Parathyroid adenoma (tissue), 2 donors: ENCODE measurements around the gene RPL38.
"Not testable (repeated sequence)": the region's sequence is repeated elsewhere in the genome, so short reads cannot be mapped to it uniquely, and the experiment has no call there.

Source experiments
- H2AFZ ChIP-seq: fragments of 300-600 bp; sonication (generic); one replicate; pipeline ENCODE4 v1.7.0; 2017; ENCODE audit warnings: antibody characterized with exemption, mild to moderate bottlenecking
- H3K27ac ChIP-seq: fragments of 300-600 bp; sonication (generic); one replicate; pipeline ENCODE4 v1.7.0; 2017
- H3K27me3 ChIP-seq: fragments of 300-600 bp; sonication (generic); one replicate; pipeline ENCODE4 v1.7.0; 2017; ENCODE audit warnings: low read length; ENCODE audit not compliant: control insufficient read depth, insufficient read depth
- H3K36me3 ChIP-seq: fragments of 300-600 bp; sonication (generic); one replicate; pipeline ENCODE4 v1.7.0; 2017; ENCODE audit warnings: low read length; ENCODE audit not compliant: control insufficient read depth, insufficient read depth
- H3K4me1 ChIP-seq: fragments of 300-600 bp; sonication (generic); one replicate; pipeline ENCODE4 v1.7.0; 2017; ENCODE audit warnings: control low read depth
- H3K4me2 ChIP-seq: fragments of 300-600 bp; sonication (generic); one replicate; pipeline ENCODE4 v1.7.0; 2017; ENCODE audit warnings: low read length
- H3K4me3 ChIP-seq: fragments of 300-600 bp; sonication (generic); one replicate; pipeline ENCODE4 v1.7.0; 2017; ENCODE audit warnings: low read depth, low read length
- H3K79me2 ChIP-seq: fragments of 300-600 bp; sonication (generic); one replicate; pipeline ENCODE4 v1.7.0; 2017; ENCODE audit warnings: control low read depth
- H3K9ac ChIP-seq: fragments of 300-600 bp; sonication (generic); one replicate; pipeline ENCODE4 v1.7.0; 2017; ENCODE audit warnings: mild to moderate bottlenecking
- H3K9me3 ChIP-seq: fragments of 300-600 bp; sonication (generic); one replicate; pipeline ENCODE4 v1.7.0; 2017; ENCODE audit warnings: low read length; ENCODE audit not compliant: control insufficient read depth
- TF ChIP-seq, protein P1 (sequence below): fragments of 300-600 bp; sonication (generic); IDR thresholded peaks from one replicate; pipeline ENCODE4 v1.7.0; 2017; ENCODE audit warnings: antibody characterized with exemption, mild to moderate bottlenecking
- donor health status: primary hyperparathyroidism.

The RPL38 gene

DNA sequence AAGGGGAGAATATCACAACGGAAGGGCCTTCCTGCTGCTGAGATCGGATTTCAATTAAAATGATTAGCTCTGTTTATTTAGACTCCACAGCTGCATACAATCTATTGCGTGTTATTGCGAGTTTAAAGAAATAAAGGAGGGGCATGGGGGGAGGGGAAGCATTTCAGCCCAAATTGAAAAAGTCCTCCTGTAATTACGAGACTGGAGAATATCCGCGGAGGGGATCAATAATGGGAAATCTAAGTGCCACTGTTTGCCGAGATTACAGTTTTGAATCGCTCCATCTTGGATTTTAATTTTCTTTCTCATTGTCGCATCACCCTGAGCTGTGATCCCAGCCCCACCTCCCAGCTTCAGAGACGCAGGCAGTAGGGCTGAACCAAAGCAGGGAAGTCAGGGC is 15.7 kb upstream of the RPL38 start:
- Histone ChIP-seq H3K36me3 (no peaks in the 10 kb centered on the region), H3K9me3 (no peaks in the 10 kb centered on the region), H3K4me2 (no peak overlapping the region), H3K9ac (no peak overlapping the region), H3K79me2 (no peaks in the 10 kb centered on the region), H3K27me3 (no peaks in the 10 kb centered on the region), H3K4me3 (no peak overlapping the region), H3K27ac (no peak overlapping the region), H2AFZ (no peak overlapping the region), H3K4me1 (no peaks in the 10 kb centered on the region)
- TF ChIP-seq, protein P1, sequence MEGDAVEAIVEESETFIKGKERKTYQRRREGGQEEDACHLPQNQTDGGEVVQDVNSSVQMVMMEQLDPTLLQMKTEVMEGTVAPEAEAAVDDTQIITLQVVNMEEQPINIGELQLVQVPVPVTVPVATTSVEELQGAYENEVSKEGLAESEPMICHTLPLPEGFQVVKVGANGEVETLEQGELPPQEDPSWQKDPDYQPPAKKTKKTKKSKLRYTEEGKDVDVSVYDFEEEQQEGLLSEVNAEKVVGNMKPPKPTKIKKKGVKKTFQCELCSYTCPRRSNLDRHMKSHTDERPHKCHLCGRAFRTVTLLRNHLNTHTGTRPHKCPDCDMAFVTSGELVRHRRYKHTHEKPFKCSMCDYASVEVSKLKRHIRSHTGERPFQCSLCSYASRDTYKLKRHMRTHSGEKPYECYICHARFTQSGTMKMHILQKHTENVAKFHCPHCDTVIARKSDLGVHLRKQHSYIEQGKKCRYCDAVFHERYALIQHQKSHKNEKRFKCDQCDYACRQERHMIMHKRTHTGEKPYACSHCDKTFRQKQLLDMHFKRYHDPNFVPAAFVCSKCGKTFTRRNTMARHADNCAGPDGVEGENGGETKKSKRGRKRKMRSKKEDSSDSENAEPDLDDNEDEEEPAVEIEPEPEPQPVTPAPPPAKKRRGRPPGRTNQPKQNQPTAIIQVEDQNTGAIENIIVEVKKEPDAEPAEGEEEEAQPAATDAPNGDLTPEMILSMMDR, result no peak

DNA sequence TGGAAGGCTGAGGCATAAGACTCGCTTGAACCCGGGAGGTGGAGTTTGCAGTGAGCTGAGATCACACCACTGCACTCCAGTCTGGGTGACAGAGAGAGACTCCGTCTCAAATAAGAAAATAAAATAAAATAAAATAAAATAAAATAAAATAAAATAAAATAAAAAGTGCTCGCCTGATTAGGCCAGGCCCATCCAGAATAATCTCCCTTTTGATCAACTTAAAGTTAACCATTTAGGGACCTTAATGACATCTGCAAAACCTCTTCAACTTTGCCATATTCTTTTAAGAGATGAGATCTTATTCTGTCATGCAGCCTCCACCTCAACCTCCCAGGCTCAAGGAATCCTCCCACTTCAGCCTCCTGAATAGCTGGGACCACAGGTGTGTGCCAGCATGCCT is 14.8 kb upstream of the RPL38 start:
- not testable (repeated sequence) for H3K27ac ChIP-seq, H3K79me2 ChIP-seq, H3K4me2 ChIP-seq, H3K9me3 ChIP-seq, H3K36me3 ChIP-seq, H3K27me3 ChIP-seq, H3K4me3 ChIP-seq, H2AFZ ChIP-seq, H3K9ac ChIP-seq, H3K4me1 ChIP-seq

DNA sequence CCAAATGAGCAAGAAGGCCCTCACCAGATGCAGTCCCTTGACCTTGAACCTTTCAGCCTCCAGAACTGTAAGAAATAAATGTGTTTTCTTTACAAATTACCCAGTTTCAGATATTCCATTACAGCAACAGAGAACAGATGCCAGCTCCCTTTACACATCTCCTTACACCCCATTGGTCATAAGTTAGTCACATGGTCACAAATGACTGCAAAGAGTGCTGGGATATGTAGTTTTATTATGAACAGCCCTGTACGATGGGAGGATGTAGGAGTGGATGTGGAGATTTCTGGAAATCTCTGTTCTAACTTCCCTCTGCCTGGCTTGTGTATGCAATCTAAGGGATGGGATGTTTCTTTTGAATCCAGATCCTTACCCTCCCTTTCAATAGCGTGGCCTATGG is 13.3 kb upstream of the RPL38 start:
- no peak overlapping the region for H2AFZ ChIP-seq
- TF ChIP-seq, protein P1, result no peak
- no peaks in the 10 kb centered on the region for H3K79me2 ChIP-seq
- no peaks in the 10 kb centered on the region for H3K27me3 ChIP-seq
- no peak overlapping the region for H3K9ac ChIP-seq
- H3K27ac ChIP-seq, result no peak overlapping the region
- no peak overlapping the region for H3K4me2 ChIP-seq
- H3K4me3 ChIP-seq, result no peak overlapping the region
- H3K4me1 ChIP-seq, result no peaks in the 10 kb centered on the region
- no peaks in the 10 kb centered on the region for H3K36me3 ChIP-seq
- H3K9me3 ChIP-seq, result no peaks in the 10 kb centered on the region

DNA sequence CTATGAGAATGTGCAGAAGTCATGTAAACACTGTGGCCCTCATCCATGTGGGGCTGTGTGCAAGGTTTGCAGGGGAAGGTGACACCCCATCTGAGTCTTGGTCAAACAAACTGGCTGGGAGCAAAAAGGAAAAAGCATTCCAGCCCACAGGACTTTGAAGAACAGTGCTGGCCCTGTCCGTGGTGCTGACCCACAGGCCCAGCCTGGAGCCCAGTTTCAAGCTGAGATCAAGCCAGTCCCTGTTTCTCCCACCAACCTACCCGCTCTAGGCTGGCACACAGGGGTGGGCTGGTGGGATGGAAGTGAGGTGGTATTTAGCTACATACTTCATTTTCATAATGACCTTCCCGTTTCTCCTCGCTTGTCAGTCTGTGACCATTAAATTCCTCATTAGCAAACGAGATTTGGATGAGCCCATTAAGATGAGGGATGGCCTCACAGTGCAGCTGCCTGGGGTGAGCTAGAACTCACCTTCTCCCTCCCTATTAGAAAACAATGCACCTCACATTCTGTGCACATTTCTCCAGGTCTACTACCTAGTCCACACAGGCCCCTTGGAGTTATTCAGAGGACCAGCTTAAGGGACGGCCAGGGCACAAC is 12.6 kb upstream of the RPL38 start:
- H3K4me2 ChIP-seq, result no peak overlapping the region
- H3K9ac ChIP-seq, result no peak overlapping the region
- no peak overlapping the region for H3K4me3 ChIP-seq
- H3K79me2 ChIP-seq, result no peaks in the 10 kb centered on the region
- H3K9me3 ChIP-seq, result no peaks in the 10 kb centered on the region
- peaks cover 4% of the 10 kb centered on the region for H3K27me3 ChIP-seq
- no peak overlapping the region for H3K27ac ChIP-seq
- no peak overlapping the region for H2AFZ ChIP-seq
- no peaks in the 10 kb centered on the region for H3K4me1 ChIP-seq
- no peaks in the 10 kb centered on the region for H3K36me3 ChIP-seq
- TF ChIP-seq, protein P1, result no peak

DNA sequence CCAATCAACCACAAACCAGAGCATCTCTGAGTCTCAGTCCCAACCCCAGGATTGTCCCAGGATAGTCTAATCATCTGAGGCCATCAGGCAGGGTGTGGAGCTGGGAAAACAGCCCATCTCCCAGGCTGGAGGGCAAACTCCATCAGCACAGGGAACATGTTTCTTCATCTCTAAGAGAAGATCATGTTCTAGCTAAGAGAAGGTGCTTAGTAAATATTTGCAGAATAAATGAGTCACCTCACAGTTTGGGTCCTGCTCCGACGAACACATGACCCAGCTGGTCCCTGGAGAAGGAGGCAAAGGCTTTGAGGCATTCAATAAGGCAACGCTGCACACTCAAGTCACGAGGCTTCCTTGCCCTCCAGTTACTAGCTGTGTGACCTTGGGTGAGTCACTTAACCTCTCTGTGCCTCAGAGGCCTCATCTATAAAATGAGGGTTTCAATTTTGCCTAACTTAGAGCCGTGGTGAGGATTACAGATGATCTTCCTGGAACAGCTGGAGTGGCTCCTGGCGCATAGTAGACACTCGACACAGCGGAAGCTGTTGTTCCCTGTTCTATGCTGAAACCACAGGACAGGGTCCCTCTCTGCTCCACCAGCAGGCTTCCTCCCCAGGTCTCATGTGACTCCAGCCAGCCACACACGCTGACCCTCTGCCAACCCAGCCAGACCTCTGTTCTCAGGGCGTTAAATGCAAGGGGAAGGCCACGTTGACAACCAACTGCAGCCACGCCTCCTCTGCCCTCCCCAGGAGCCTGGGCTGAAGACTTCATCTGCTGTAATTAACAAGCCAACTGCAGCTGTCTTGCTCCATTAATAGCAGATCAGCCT is 10.3 kb upstream of the RPL38 start:
- TF ChIP-seq, protein P1, result no peak
- Histone ChIP-seq H3K9me3 (no peaks in the 10 kb centered on the region), H3K27ac (no peak overlapping the region), H3K9ac (no peak overlapping the region), H3K4me2 (no peak overlapping the region), H3K4me1 (no peaks in the 10 kb centered on the region), H3K4me3 (no peak overlapping the region), H3K27me3 (peaks cover 4% of the 10 kb centered on the region), H2AFZ (no peak overlapping the region), H3K36me3 (no peaks in the 10 kb centered on the region), H3K79me2 (no peaks in the 10 kb centered on the region)
